Measurements from ENCODE around the gene PNPLA2.
A peak's percentile ranks its signal among the peaks of the same experiment; 100 is the strongest.

The PNPLA2 gene

DNA sequence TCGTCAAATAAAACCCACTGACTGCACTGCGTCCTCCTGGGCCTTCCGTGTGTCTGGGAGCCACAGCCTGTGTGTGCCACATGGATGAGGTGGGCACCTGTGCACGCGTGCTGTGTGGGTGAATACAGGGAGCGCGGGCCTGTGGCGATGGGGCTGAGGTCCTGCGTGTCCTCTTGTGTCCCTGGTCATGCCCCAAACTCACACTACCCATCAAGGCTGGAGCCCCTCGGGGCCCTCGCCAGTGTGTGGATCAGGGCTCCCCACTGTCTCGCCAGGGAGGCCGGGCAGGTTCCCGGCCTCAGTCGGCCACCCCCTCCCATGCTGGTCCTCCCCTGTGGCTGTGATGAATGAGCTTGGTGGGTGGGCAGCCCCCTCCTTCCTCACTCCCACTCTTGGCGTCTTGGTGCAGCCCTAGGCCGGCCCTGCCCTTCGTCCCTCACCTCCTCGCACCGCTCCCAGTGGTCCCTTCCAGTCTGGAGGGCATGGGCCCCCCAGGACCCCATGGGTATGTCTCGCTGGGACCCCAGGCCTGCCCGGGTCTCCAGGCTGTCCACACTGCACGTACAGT lies 13.3 kb downstream of the PNPLA2 start:
- DNase-seq (ENCODE audit: low spot score): no peak
- Mint-ChIP-seq H3K4me1 (ENCODE audit: low read depth) (peaks cover 14% of the 10 kb centered on the region), H3K27ac (no peak overlapping the region), H3K36me3 (ENCODE audit: low read depth) (no peaks in the 10 kb centered on the region), H3K4me3 (peak overlapping the region; percentile 32), H3K9me3 (no peaks in the 10 kb centered on the region), H3K27me3 (ENCODE audit: low read depth) (peaks cover 37% of the 10 kb centered on the region)

DNA sequence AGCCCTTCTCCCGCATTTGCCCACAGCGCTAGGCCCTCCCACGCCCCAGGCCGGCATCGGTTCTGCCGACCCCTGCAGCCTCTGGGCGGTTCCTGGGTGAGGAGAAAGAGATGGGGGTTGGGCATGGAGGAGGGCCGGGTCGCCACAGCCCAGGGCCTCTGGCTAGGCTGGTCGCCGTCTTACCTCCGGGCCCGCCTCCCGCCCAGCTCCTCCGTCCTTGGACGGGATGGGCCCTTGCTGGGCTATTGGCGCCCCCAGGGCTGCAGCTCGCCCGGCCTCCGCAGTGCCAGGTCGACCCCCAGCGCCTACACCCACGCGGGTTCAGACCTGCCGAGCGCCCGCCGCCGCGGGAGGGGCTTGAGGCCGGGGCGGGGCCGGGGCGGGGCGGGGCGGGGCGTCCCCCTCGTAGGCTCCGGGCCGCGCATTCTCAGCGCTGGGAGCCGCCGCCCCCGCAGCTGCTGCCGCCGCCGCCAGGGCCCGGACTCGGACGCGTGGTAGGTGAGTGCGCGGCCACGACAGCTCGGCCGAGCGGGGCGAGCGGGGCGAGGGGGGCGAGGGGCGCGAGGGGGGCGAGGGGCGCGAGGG lies 13.9 kb downstream of the PNPLA2 start, which contains the start of gene CD151:
Gene CD151, plus strand, starts transcription at position 424 of the 585 bp plus-strand sequence. CDS start 3,118 bp downstream, outside the sequence.
- Mint-ChIP-seq H3K27me3 (ENCODE audit: low read depth) (peaks cover 36% of the 10 kb centered on the region), H3K36me3 (ENCODE audit: low read depth) (peaks cover 3% of the 10 kb centered on the region), H3K4me1 (ENCODE audit: low read depth) (peaks cover 12% of the 10 kb centered on the region), H3K27ac (no peak within 1 kb of the TSS), H3K9me3 (no peaks in the 10 kb centered on the region), H3K4me3 (peak within 1 kb of the TSS; percentile 60)
- peak; percentile 62 for DNase-seq (ENCODE audit: low spot score)

DNA sequence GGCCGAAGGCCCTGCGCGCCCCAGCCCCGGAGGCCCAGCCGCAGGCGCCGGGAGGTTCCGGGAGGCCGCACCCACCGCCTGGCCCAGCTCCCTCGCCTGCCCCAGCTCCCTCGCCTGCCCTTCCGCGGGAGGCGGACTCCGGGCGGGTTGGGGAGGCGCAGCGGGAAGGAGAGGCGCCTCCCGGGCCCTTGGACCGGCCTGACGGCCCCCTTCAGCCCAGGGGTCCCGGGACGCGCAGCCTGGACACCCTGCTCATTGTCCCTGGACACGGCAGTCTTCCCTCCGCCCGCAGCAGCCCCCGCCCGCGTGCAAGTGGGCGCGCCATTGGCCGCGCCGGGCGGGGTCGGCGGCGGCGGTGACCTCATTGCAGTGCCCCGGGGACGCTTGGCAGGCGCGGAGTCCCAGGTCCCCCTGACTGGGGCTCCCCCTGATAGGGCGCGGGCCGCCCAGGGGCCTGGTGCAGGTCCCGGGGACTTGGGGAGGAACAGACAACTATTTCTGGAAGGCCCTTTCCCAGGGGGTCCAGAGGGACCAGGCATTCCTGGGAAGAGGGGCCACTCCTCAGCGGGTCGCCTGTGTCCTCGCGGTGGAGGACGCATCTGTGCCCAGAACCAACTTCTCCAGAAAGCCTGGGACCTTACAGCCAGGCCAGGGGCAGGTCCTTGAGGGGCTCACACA lies 14.5 kb downstream of the PNPLA2 start:
- H3K4me1 Mint-ChIP-seq (ENCODE audit: low read depth): peaks cover 6% of the 10 kb centered on the region
- peaks cover 3% of the 10 kb centered on the region for H3K36me3 Mint-ChIP-seq (ENCODE audit: low read depth)
- peak; percentile 52 for DNase-seq (ENCODE audit: low spot score)
- H3K4me3 Mint-ChIP-seq: peak overlapping the region; percentile 60
- no peak overlapping the region for H3K27ac Mint-ChIP-seq
- peaks cover 30% of the 10 kb centered on the region for H3K27me3 Mint-ChIP-seq (ENCODE audit: low read depth)
- H3K9me3 Mint-ChIP-seq: no peaks in the 10 kb centered on the region

DNA sequence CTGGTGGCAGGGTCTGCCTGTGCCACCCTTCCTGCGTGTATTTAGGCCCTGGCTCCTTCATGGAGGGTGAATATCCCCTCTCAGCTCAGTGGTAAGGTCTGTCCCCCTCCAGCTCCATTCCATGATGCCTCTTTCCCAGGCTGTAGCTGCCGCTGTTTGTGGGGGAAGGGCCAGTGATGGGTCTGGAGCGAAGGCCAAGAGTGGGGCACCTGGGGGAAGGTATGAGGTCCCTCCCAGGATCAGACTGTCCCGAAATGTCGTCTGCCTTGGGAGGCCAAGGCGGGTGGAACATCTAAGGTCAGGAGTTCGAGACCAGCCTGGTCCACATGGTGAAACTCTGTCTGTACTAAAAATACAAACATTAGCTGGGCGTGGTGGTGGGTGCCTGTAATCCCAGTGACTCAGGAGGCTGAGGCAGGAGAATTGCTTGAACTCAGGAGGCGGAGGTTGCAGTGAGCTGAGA lies 15.2 kb downstream of the PNPLA2 start:
- no peak overlapping the region for H3K27ac Mint-ChIP-seq
- peaks cover 24% of the 10 kb centered on the region for H3K27me3 Mint-ChIP-seq (ENCODE audit: low read depth)
- peaks cover 7% of the 10 kb centered on the region for H3K36me3 Mint-ChIP-seq (ENCODE audit: low read depth)
- peak overlapping the region; percentile 60 for H3K4me3 Mint-ChIP-seq
- H3K4me1 Mint-ChIP-seq (ENCODE audit: low read depth): peaks cover 4% of the 10 kb centered on the region
- H3K9me3 Mint-ChIP-seq: no peaks in the 10 kb centered on the region
- DNase-seq (ENCODE audit: low spot score): no peak

DNA sequence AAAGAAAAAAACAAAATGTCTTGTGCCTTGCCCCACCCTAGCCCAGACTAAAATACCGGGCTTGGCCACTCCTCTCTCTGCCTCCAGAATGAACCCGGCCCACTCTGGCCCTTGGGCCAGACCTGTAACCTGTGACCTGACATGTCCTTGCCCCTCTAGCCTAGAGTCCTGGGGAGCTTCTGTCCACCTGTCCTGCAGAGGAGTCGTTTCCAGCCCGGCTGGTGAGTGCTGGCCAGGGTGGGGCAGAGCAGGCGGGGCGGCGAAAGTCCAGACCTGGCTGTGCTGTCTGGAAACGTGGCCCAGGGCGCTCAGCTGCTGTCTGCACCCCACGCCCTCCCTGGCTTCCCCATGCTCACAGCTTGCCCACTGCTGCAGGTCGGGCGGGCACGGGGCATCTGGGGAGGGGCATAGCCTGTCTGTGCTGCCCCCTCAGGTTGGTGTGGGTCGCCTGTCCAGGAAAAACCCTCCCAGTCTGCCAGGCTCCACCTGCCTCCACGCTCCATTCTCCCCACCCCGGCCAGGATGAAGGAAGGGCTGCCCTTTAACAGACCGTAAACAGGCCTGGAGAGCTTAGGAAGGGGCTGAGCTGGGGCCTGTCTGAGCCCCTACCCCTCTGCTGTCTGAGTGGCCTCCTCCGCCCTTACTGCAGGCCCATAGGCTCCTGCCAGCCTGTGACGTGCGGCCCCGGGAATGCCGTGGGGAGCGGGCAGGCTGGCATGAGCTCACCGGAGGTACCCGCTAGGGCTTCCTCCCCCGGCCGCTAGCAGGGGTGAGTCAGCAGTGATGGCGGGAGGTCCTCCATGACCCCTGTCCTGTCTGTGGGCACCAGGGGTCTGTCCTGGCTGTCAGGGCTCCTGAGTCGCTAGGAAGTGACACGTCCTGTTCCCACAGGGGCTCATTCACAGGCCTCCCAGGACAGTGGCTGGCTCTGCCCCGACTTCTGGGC lies 15.9 kb downstream of the PNPLA2 start:
- Mint-ChIP-seq H3K27me3 (ENCODE audit: low read depth) (peaks cover 16% of the 10 kb centered on the region), H3K9me3 (no peaks in the 10 kb centered on the region), H3K36me3 (ENCODE audit: low read depth) (peaks cover 8% of the 10 kb centered on the region), H3K27ac (no peak overlapping the region), H3K4me1 (ENCODE audit: low read depth) (peaks cover 2% of the 10 kb centered on the region), H3K4me3 (peak overlapping the region; percentile 36)
- no peak for DNase-seq (ENCODE audit: low spot score)

DNA sequence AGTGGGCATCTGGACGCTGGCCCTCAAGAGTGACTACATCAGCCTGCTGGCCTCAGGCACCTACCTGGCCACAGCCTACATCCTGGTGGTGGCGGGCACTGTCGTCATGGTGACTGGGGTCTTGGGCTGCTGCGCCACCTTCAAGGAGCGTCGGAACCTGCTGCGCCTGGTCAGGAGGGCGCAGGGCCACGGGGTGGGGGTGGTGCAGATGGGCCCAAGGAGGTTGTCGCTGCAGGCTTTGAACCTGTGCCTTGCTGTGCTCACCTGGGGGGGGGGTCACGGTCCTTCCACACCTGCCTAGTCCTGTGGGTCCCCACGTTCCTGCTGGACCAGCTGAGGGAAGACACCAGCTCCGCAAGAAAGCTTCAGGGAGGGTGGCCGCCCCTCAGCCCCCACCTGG lies 17.6 kb downstream of the PNPLA2 start:
- no peaks in the 10 kb centered on the region for H3K9me3 Mint-ChIP-seq
- H3K36me3 Mint-ChIP-seq (ENCODE audit: low read depth): peaks cover 13% of the 10 kb centered on the region
- no peak overlapping the region for H3K27ac Mint-ChIP-seq
- H3K4me3 Mint-ChIP-seq: no peak overlapping the region
- H3K27me3 Mint-ChIP-seq (ENCODE audit: low read depth): peaks cover 7% of the 10 kb centered on the region
- peaks cover 8% of the 10 kb centered on the region for H3K4me1 Mint-ChIP-seq (ENCODE audit: low read depth)
- no peak for DNase-seq (ENCODE audit: low spot score)

DNA sequence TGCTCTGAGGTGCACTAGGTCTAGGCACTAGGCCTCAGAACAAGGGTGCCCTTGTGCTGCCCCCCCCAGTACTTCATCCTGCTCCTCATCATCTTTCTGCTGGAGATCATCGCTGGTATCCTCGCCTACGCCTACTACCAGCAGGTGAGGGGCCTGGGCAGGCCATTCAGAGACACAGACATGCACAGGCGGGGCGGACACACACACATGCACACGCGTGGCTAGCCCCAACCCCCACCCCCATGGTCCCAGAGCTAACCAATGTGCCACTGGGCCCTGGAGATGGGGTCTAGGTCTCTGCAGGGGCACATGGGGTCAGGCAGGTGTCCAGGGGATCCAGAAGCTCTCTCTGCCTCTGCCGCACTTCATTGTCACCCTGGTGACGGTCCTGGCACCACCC lies 18.0 kb downstream of the PNPLA2 start:
- Mint-ChIP-seq H3K4me1 (ENCODE audit: low read depth) (peaks cover 8% of the 10 kb centered on the region), H3K36me3 (ENCODE audit: low read depth) (peaks cover 13% of the 10 kb centered on the region), H3K4me3 (no peak overlapping the region), H3K27me3 (ENCODE audit: low read depth) (peaks cover 2% of the 10 kb centered on the region), H3K27ac (no peak overlapping the region), H3K9me3 (no peaks in the 10 kb centered on the region)
- no peak for DNase-seq (ENCODE audit: low spot score)

DNA sequence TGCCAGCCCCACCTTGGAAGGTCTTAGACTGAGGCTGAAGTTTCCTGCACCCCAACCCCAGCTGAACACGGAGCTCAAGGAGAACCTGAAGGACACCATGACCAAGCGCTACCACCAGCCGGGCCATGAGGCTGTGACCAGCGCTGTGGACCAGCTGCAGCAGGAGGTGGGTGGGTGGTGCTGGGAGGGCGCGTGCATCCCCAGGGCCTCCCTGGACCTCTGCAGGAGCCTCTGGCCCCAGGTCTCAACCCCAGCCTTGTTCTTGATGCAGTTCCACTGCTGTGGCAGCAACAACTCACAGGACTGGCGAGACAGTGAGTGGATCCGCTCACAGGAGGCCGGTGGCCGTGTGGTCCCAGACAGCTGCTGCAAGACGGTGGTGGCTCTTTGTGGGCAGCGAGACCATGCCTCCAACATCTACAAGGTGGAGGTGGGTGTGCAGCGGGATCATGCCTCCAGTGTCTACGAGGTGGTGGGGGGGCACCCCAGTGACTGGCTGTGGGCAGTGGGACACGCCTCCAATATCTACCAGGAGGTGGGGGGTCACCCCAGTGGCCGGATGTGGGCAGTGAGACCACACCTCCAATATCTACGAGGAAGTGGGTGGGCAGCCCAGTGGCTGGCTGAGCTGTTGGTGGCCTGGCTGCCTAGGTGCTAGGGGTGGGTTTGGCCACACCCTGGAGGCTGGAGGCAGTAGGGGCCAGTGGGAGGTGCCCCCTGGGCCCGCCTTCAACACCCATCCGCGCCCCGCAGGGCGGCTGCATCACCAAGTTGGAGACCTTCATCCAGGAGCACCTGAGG lies 18.7 kb downstream of the PNPLA2 start:
- no peaks in the 10 kb centered on the region for H3K27me3 Mint-ChIP-seq (ENCODE audit: low read depth)
- DNase-seq (ENCODE audit: low spot score): no peak
- H3K9me3 Mint-ChIP-seq: no peaks in the 10 kb centered on the region
- H3K4me1 Mint-ChIP-seq (ENCODE audit: low read depth): peaks cover 8% of the 10 kb centered on the region
- peaks cover 13% of the 10 kb centered on the region for H3K36me3 Mint-ChIP-seq (ENCODE audit: low read depth)
- H3K4me3 Mint-ChIP-seq: no peak overlapping the region
- no peak overlapping the region for H3K27ac Mint-ChIP-seq

DNA sequence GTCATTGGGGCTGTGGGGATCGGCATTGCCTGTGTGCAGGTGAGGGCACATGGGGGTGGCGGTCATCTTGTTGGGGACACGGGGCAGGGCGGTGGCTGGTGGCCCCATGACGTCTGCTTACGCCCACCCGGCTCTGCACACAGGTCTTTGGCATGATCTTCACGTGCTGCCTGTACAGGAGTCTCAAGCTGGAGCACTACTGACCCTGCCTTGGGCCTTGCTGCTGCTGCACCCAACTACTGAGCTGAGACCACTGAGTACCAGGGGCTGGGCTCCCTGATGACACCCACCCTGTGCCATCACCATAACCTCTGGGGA lies 19.2 kb downstream of the PNPLA2 start:
- no peaks in the 10 kb centered on the region for H3K9me3 Mint-ChIP-seq
- peaks cover 13% of the 10 kb centered on the region for H3K36me3 Mint-ChIP-seq (ENCODE audit: low read depth)
- DNase-seq (ENCODE audit: low spot score): no peak
- H3K27ac Mint-ChIP-seq: no peak overlapping the region
- peaks cover 8% of the 10 kb centered on the region for H3K4me1 Mint-ChIP-seq (ENCODE audit: low read depth)
- H3K27me3 Mint-ChIP-seq (ENCODE audit: low read depth): no peaks in the 10 kb centered on the region
- no peak overlapping the region for H3K4me3 Mint-ChIP-seq

DNA sequence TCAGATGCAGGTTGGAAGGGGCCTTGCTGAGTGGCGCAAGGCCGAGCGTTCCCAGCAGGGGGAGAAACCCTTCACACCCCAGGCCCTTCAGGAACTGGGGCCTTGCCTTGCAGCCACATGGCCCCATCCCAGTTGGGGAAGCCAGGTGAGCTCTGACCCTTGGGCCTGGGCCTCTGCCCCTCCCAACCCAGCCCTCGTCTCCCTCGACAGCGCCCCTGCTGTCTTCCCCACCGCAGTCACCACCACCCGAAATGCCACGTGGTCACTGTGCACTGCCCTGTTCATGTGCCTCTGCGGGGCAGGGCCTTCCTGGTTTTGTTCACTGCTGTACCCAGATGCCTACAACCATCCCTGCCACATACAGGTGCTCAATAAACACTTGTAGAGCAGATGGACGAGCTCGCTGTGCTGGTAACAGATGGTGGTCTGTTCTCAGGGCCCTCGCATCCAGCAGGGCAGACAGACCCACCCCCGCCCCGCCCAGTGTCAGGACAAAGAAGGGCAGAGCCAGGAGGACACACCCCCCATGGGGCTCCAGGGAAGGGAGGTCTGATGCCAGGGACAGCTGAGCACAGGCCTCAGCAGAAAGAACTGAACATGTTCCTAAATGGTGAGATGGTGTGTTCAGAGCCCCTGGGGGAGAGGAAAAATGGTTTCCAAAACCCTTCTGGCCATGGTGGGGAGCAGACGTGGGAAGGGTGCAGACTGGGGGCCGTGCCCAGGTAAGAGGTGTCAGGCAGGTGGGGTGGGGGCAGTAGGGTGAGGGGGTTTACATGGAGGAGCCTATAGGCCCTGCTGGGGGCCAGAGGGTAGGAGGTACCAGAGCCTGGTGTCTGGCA lies 19.9 kb downstream of the PNPLA2 start:
- no peak overlapping the region for H3K4me3 Mint-ChIP-seq
- H3K36me3 Mint-ChIP-seq (ENCODE audit: low read depth): peaks cover 13% of the 10 kb centered on the region
- DNase-seq (ENCODE audit: low spot score): no peak
- no peaks in the 10 kb centered on the region for H3K27me3 Mint-ChIP-seq (ENCODE audit: low read depth)
- peaks cover 9% of the 10 kb centered on the region for H3K4me1 Mint-ChIP-seq (ENCODE audit: low read depth)
- no peaks in the 10 kb centered on the region for H3K9me3 Mint-ChIP-seq
- H3K27ac Mint-ChIP-seq: no peak overlapping the region

DNA sequence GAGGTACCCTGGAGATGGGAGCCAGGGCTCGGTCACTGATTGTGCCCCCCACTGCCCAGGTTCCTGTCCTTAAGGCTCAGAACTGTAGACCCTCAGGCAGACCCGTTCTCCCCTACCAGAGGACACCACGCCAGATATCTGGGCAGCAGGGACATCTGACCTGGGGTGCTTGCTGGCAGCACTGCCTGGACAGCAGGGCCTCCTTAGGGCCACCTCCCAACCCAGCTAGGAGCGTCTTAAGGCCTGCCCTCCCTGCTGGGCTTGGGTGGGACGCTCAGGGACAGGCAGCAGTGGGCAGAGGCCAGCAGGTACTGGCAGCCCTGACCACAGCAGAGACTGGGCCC lies 20.5 kb downstream of the PNPLA2 start:
- Mint-ChIP-seq H3K9me3 (no peaks in the 10 kb centered on the region), H3K4me3 (no peak overlapping the region), H3K27ac (no peak overlapping the region), H3K27me3 (ENCODE audit: low read depth) (no peaks in the 10 kb centered on the region), H3K4me1 (ENCODE audit: low read depth) (peaks cover 10% of the 10 kb centered on the region), H3K36me3 (ENCODE audit: low read depth) (peaks cover 13% of the 10 kb centered on the region)
- DNase-seq (ENCODE audit: low spot score): no peak

DNA sequence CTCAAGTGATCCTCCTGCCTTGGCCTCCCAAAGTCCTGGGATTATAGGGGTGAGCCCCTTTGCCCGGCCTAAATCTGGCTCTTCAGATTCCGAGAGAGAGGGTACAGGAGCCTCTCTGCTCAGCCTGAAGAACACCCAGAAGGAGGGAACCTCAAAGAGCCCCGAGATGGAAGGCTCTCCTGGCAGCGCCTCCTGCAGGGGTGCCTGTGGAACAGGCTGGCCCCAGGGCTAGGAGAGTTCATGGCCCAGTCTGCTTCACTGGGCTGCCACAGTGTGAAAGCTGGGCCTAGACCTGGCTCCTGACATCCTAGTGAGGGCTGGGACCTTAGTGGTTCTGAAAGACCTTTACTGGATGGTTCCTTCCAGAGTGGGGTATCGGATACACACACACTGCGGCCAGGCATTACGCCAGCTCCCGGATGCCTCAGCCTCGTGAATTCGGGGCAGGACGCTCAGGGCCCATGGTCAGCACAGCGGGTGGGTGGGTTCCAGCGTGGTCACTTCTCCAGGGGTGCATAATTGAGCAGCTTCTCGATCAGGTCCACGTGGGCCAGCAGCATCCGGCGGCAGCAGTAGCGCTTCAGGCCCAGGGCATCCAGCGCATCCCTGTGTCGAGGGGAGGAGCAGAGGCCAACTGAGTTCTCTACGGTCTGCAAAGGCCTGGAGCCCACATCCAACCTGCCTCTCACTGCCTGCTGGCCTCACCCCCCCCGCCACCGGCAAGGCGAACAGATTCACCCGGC lies 21.3 kb downstream of the PNPLA2 start:
- peaks cover 10% of the 10 kb centered on the region for H3K4me1 Mint-ChIP-seq (ENCODE audit: low read depth)
- H3K36me3 Mint-ChIP-seq (ENCODE audit: low read depth): peaks cover 13% of the 10 kb centered on the region
- no peaks in the 10 kb centered on the region for H3K9me3 Mint-ChIP-seq
- H3K27me3 Mint-ChIP-seq (ENCODE audit: low read depth): no peaks in the 10 kb centered on the region
- H3K27ac Mint-ChIP-seq: no peak overlapping the region
- peak overlapping the region; percentile 90 for H3K4me3 Mint-ChIP-seq
- no peak for DNase-seq (ENCODE audit: low spot score)

All from T-helper 2 cell treated with Interferon-gamma antibody and Interleukin-4, amounts not matched to agents 5 μg/mL and 100 μg/mL, for 36 hours (primary cell).